Hindlimb muscle (tissue), 1 donor: ENCODE measurements around the gene AP2A2. TPM values are rescaled to one million over a fixed set of nuclear protein-coding genes. Genes with fewer than 3 reads are reported as not detected.

ENCODE experiments used
- DNase-seq: peaks from one replicate; pipeline ENCODE4 v3.0.0-alpha.2; 2013
- polyA plus RNA-seq: library from polyadenylated mRNA; unstranded; fragments of 120-200 nt; gene quantifications from one replicate; pipeline ENCODE4 v1.2.1, GENCODE V29; 2013; ENCODE audit not compliant: insufficient read length

The AP2A2 gene
- polyA plus RNA-seq, 1 donor = 49.7 TPM

- no peak for DNase-seq
Measured at GRCh38 chr11:926341-926916, 759 bp downstream of the AP2A2 start.

GRCh38 chr11:927871-928270, 2.2 kb downstream of the AP2A2 start:
- DNase-seq = no peak

- DNase-seq = no peak
Measured at GRCh38 chr11:928786-929185, 3.1 kb downstream of the AP2A2 start.

GRCh38 chr11:929405-929804, 3.7 kb downstream of the AP2A2 start:
- DNase-seq = no peak

GRCh38 chr11:931385-931784, 5.7 kb downstream of the AP2A2 start:
- no peak for DNase-seq

- no peak for DNase-seq
Measured at GRCh38 chr11:932435-932834, 6.8 kb downstream of the AP2A2 start.

GRCh38 chr11:933142-933851, 7.6 kb downstream of the AP2A2 start:
- DNase-seq = no peak

GRCh38 chr11:933936-934335, 8.3 kb downstream of the AP2A2 start:
- DNase-seq = no peak

- DNase-seq = no peak
Measured at GRCh38 chr11:934527-934926, 8.9 kb downstream of the AP2A2 start.

GRCh38 chr11:936199-936598, 10.5 kb downstream of the AP2A2 start:
- no peak for DNase-seq

GRCh38 chr11:937841-938261, 12.2 kb downstream of the AP2A2 start:
- no peak for DNase-seq

- DNase-seq = no peak
Measured at GRCh38 chr11:940496-941135, 14.9 kb downstream of the AP2A2 start.

- DNase-seq = no peak
Measured at GRCh38 chr11:942823-943222, 17.2 kb downstream of the AP2A2 start.

GRCh38 chr11:944711-945470, 19.2 kb downstream of the AP2A2 start:
- no peak for DNase-seq

GRCh38 chr11:945986-946385, 20.3 kb downstream of the AP2A2 start:
- no peak for DNase-seq

GRCh38 chr11:947744-948143, 22.1 kb downstream of the AP2A2 start:
- DNase-seq = no peak

- DNase-seq = no peak
Measured at GRCh38 chr11:951507-951906, 25.8 kb downstream of the AP2A2 start.

- no peak for DNase-seq
Measured at GRCh38 chr11:952406-953385, 27.0 kb downstream of the AP2A2 start.

- no peak for DNase-seq
Measured at GRCh38 chr11:953512-953911, 27.8 kb downstream of the AP2A2 start.

GRCh38 chr11:954392-955153, 28.9 kb downstream of the AP2A2 start:
- DNase-seq = no peak
